Endothelial cell of umbilical vein (primary cell): ENCODE measurements around the gene MGP. TPM values are rescaled to one million over a fixed set of nuclear protein-coding genes. Genes with fewer than 3 reads are reported as not detected.

Experiments
- BruUV-seq: library from RNA; stranded (reverse); fragments of 400-500 nt; replicated peaks from 2 replicates; lab custom pipeline; 2021; lab: Mats Ljungman, UMichigan
- CTCF ChIA-PET: fragments of 300-600, 350-600 bp; sonication (Branson Sonifier 250); formaldehyde crosslinking; loops from one replicate; lab custom pipeline; 2021; ENCODE audit warnings: antibody characterized with exemption, inconsistent platforms; lab: Charles Lee
- POLR2A ChIA-PET: fragments of 300-600, 350-600 bp; sonication (Branson Sonifier 250); formaldehyde crosslinking; loops from one replicate; lab custom pipeline; 2021; ENCODE audit warnings: antibody characterized with exemption, inconsistent platforms; lab: Charles Lee
- DNase-seq: peaks from one replicate; pipeline ENCODE4 v3.0.0-alpha.2; 2011; ENCODE audit warnings: low read depth, low spot score
- FAIRE-seq: peaks from 2 replicates; lab custom pipeline; 2011; peaks lifted over from hg19 to GRCh38; lab: Jason Lieb, UNC
- H2AFZ ChIP-seq: 2 replicates; pipeline ENCODE4 v1.6.0; 2012; ENCODE audit warnings: low read depth, low read length, control low read depth, inconsistent platforms
- H3K27ac ChIP-seq: 2 replicates; pipeline ENCODE4 v1.5.1; 2011; ENCODE audit warnings: low read depth, mild to moderate bottlenecking, control low read depth, low read length, moderate library complexity; ENCODE audit not compliant: insufficient read depth
- H3K27me3 ChIP-seq, 2 experiments: 2 replicates each; pipeline versions ENCODE4 v1.6.0 to v1.6.1; 2011; ENCODE audit warnings: low read length in 2 of 2, mixed read lengths in 1 of 2; ENCODE audit not compliant: control insufficient read depth in 2 of 2, insufficient read depth in 2 of 2
- H3K36me3 ChIP-seq, 2 experiments: 2 replicates in 1 of 2; 3 replicates in 1 of 2; pipeline ENCODE4 v1.5.1; 2011; ENCODE audit warnings: low read length in 2 of 2, mild to moderate bottlenecking in 1 of 2, moderate library complexity in 1 of 2; ENCODE audit not compliant: control insufficient read depth in 2 of 2, insufficient read depth in 2 of 2; ENCODE audit errors: extremely low read depth in 1 of 2
- H3K4me1 ChIP-seq: 3 replicates; pipeline ENCODE4 v1.5.1; 2011; ENCODE audit warnings: mild to moderate bottlenecking, low read length; ENCODE audit not compliant: control insufficient read depth, insufficient read depth; ENCODE audit errors: extremely low read depth
- H3K4me2 ChIP-seq: 2 replicates; pipeline ENCODE4 v1.6.1; 2011; ENCODE audit warnings: low read length, control low read depth, mixed read lengths; ENCODE audit not compliant: insufficient read depth
- H3K4me3 ChIP-seq, 3 experiments: fragments of 200-600 bp in 1 of 3; sonication (generic), shearing (Covaris generic) in 1 of 3; replicated peaks in 1 of 3; 2 replicates each; pipeline ENCODE4 v1.5.1; 2011 to 2016; ENCODE audit warnings: control low read depth in 3 of 3, low read length in 3 of 3, mild to moderate bottlenecking in 2 of 3, inconsistent platforms in 1 of 3, low read depth in 1 of 3, moderate library complexity in 1 of 3; ENCODE audit not compliant: insufficient read depth in 1 of 3
- H3K79me2 ChIP-seq: 2 replicates; pipeline ENCODE4 v1.6.0; 2012; ENCODE audit warnings: low read length, inconsistent platforms; ENCODE audit not compliant: control insufficient read depth, insufficient read depth
- H3K9ac ChIP-seq: replicated peaks from 2 replicates; pipeline ENCODE3; 2011; ENCODE audit warnings: low read length, control low read depth; ENCODE audit not compliant: insufficient read depth; ENCODE audit errors: extremely low read depth
- H3K9me1 ChIP-seq: replicated peaks from 3 replicates; pipeline ENCODE4 v1.6.0; 2011; ENCODE audit warnings: mild to moderate bottlenecking, low read length; ENCODE audit not compliant: control insufficient read depth, insufficient read depth; ENCODE audit errors: extremely low read depth
- H3K9me3 ChIP-seq: replicated peaks from 2 replicates; pipeline ENCODE4 v1.5.1; 2012; ENCODE audit warnings: low read length, inconsistent platforms; ENCODE audit not compliant: control insufficient read depth, insufficient read depth
- H4K20me1 ChIP-seq: replicated peaks from 2 replicates; pipeline ENCODE3; 2011; ENCODE audit warnings: mild to moderate bottlenecking, low read length; ENCODE audit not compliant: control insufficient read depth, insufficient read depth; ENCODE audit errors: extremely low read depth
- EZH2 ChIP-seq: IDR thresholded peaks from 2 replicates; pipeline ENCODE4 v1.6.1; 2012; ENCODE audit warnings: borderline replicate concordance, low read depth, mild to moderate bottlenecking, moderate library complexity, low read length, inconsistent platforms; ENCODE audit not compliant: severe bottlenecking
- FOS ChIP-seq: IDR thresholded peaks from 2 replicates; pipeline ENCODE4 v1.6.1; 2011; ENCODE audit warnings: mild to moderate bottlenecking, low read length, moderate library complexity, borderline replicate concordance; ENCODE audit not compliant: insufficient read depth
- GATA2 ChIP-seq: IDR thresholded peaks from 2 replicates; pipeline ENCODE4 v1.7.0; 2011; ENCODE audit warnings: low read depth, mild to moderate bottlenecking, moderate library complexity, mixed read lengths, low read length; ENCODE audit not compliant: insufficient read length, insufficient read depth
- JUN ChIP-seq: IDR thresholded peaks from 2 replicates; pipeline ENCODE4 v1.6.1; 2011; ENCODE audit warnings: borderline replicate concordance, low read depth; ENCODE audit not compliant: insufficient read length, insufficient read depth
- MYC ChIP-seq: IDR thresholded peaks from one replicate; pipeline ENCODE4 v1.6.1; 2011; ENCODE audit warnings: mild to moderate bottlenecking, low read depth, low read length
- POLR2A ChIP-seq: IDR thresholded peaks from 2 replicates; pipeline ENCODE4 v1.6.1; 2012; ENCODE audit warnings: low read depth, mild to moderate bottlenecking, control low read depth, low read length
- POLR2AphosphoS5 ChIP-seq: IDR thresholded peaks from 2 replicates; pipeline ENCODE4 v1.6.1; 2012; ENCODE audit warnings: low read depth, mild to moderate bottlenecking, control low read depth, low read length, moderate library complexity; ENCODE audit not compliant: insufficient read depth
- dilution Hi-C: fragments of 300-500 bp; cut with MboI; formaldehyde crosslinking; loops from one replicate; pipeline ENCODE4 v1.15.0; 2019; ENCODE audit warnings: low sequenced_read_pairs; ENCODE audit not compliant: extremely low pct_ligation_motif_present
- intact Hi-C: fragments of 100-400 bp; cut with micrococcal nuclease; formaldehyde crosslinking; loops from one replicate; pipeline ENCODE4 v1.10.0; 2022
- polyA plus RNA-seq, 4 experiments: library from polyadenylated mRNA; depleted of rRNA in 3 of 4; stranded (reverse) in 3 of 4; unstranded in 1 of 4; fragments of >200 nt; gene quantifications; 2 replicates each; pipeline versions ENCODE4 v1.2.1 to v1.2.3, GENCODE V29; 2011 to 2012; ENCODE audit warnings: missing spikeins in 1 of 4
- total RNA-seq: library from RNA; stranded (reverse); gene quantifications from 2 replicates; pipeline ENCODE4 v1.2.3, GENCODE V29; 2021
- TF ChIP-seq, protein P1 (sequence below): IDR thresholded peaks from 2 replicates; pipeline ENCODE4 v1.6.1; 2011; ENCODE audit not compliant: insufficient read depth, insufficient read length
- TF ChIP-seq, protein P2 (sequence below), 2 donors: IDR thresholded peaks; 1 replicate in 1 of 2; 2 replicates in 1 of 2; pipeline ENCODE4 v1.5.1; 2011; ENCODE audit warnings: low read length in 2 of 2, mild to moderate bottlenecking in 2 of 2, moderate library complexity in 2 of 2, control low read depth in 1 of 2, inconsistent platforms in 1 of 2, low read depth in 1 of 2; ENCODE audit not compliant: insufficient read depth in 1 of 2; ENCODE audit errors: extremely low read depth in 1 of 2

Gene MGP
- total and polyA plus RNA-seq, 2 donors (not counting 3 experiments of a cell fraction or from before 2014, with no cell fraction given), result 284 to 479 TPM

DNA sequence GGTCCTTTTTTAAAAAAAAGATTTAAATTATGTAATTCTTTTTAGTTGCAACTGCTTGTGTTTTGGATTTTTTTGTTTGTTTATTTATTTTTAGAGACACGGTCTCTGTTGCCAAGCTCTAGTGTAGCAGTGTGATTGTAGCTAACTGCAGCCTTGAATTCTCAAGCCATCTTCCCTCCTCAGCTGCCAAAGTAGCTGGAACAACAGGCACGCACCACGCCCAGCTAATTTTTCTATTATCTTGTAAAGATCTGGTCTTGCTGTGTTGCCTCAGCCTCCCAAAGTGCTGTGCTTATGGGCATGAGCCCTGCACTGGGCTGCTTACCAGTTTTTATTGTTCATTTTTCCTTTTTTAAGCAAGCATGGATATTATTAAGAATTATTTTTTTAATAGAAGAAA lies 31.7 kb downstream of the MGP start:
- H3K9me1 ChIP-seq, result no peaks in the 10 kb centered on the region
- no peaks in the 10 kb centered on the region for H3K36me3 ChIP-seq
- intact Hi-C loops, result no loop called here
- dilution Hi-C loops, result no loop called here
- FAIRE-seq (no peak), DNase-seq (no peak)
- no peak overlapping the region for H3K9ac ChIP-seq
- POLR2A ChIA-PET, result no interaction called here
- H3K9me3 ChIP-seq, result no peaks in the 10 kb centered on the region
- BruUV-seq, result no TSS peak
- no peaks in the 10 kb centered on the region for H3K79me2 ChIP-seq
- no peaks in the 10 kb centered on the region for H4K20me1 ChIP-seq
- CTCF ChIA-PET, result no interaction called here
- H3K4me3 ChIP-seq, result no peak overlapping the region
- H3K4me2 ChIP-seq, result no peak overlapping the region
- H2AFZ ChIP-seq, result peak overlapping the region; percentile 31
- H3K27me3 ChIP-seq, result no peaks in the 10 kb centered on the region
- peaks cover 19% of the 10 kb centered on the region for H3K4me1 ChIP-seq
- TF ChIP-seq POLR2AphosphoS5 (no peak), JUN (no peak), GATA2 (no peak), FOS (no peak), POLR2A (no peak), EZH2 (no peak), MYC (no peak)
- TF ChIP-seq, protein P1, sequence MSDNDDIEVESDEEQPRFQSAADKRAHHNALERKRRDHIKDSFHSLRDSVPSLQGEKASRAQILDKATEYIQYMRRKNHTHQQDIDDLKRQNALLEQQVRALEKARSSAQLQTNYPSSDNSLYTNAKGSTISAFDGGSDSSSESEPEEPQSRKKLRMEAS, result no peak
- TF ChIP-seq, protein P2, sequence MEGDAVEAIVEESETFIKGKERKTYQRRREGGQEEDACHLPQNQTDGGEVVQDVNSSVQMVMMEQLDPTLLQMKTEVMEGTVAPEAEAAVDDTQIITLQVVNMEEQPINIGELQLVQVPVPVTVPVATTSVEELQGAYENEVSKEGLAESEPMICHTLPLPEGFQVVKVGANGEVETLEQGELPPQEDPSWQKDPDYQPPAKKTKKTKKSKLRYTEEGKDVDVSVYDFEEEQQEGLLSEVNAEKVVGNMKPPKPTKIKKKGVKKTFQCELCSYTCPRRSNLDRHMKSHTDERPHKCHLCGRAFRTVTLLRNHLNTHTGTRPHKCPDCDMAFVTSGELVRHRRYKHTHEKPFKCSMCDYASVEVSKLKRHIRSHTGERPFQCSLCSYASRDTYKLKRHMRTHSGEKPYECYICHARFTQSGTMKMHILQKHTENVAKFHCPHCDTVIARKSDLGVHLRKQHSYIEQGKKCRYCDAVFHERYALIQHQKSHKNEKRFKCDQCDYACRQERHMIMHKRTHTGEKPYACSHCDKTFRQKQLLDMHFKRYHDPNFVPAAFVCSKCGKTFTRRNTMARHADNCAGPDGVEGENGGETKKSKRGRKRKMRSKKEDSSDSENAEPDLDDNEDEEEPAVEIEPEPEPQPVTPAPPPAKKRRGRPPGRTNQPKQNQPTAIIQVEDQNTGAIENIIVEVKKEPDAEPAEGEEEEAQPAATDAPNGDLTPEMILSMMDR (IDR thresholded peaks at IDR 0.05; ENCODE audit: extremely low read depth in 1 of 2, insufficient read depth in 1 of 2, low read depth in 1 of 2, low read length in 2 of 2), result no peak
- H3K27ac ChIP-seq, result no peak overlapping the region
